HG03175 (cell line): ENCODE data around the gene TXNL4B.

Source experiments
- ATAC-seq: cut with Tn5 transposase; IDR thresholded peaks from one replicate; pipeline ENCODE4 v1.9.1; 2021; ENCODE audit warnings: mild to moderate bottlenecking, moderate library complexity; ENCODE audit not compliant: unreplicated experiment

Gene TXNL4B

DNA sequence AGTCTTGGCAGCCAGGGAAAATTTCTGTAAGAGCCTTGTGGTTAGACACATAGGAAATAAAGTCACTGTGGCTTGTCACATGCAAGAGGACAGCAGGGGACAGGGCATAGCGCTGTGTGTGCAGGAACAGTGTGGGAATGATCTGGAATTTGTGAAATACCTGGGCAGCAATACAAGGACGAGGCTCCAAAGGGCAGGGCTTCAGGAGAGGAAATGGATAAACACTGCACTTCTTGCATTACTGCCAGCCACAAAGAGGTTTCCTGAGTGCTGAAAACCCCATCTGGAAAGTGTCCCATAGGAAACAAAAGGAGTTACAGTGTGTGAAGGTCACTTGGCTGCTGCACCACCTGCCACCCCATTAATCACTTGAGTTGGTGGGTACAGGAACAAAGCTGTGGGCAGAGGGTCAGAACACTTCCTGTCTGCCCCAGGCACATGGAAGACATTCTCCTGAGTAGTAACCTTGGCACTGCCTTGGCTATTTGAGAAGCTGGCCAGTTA lies 51.2 kb downstream of the TXNL4B start:
- no peak for ATAC-seq

DNA sequence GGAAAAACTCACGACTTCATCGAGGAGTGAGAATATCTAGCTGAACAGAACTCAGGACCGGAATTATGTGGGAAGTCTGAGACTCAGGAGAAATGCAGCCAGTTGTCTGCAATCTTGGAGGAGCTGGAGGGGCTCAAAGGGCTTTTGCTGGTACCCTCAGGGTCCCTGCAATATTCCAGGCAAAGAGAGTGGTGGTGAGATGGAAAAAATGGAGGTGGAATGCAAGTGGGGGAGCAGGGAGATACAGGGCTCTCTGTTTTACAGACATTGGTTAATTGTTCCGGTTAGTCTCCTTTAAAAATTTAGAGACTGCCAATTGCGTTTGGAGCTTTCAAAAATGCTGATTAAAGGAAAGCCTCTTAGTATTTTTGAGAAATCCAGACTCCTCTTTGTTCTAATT lies 57.3 kb downstream of the TXNL4B start:
- no peak for ATAC-seq
